OCI-LY7 (cell line): ENCODE results near the gene UBQLN1. TPM values are rescaled to one million over a fixed set of nuclear protein-coding genes. Genes with fewer than 3 reads are reported as not detected.

Source experiments
- BruUV-seq: library from RNA; stranded (reverse); fragments of 400-500 nt; replicated peaks from 2 replicates; lab custom pipeline; 2021; lab: Mats Ljungman, UMichigan
- CTCF ChIA-PET: fragments of 300-600 bp; sonication (Branson Sonifier 250); formaldehyde crosslinking; loops from one replicate; lab custom pipeline; 2022; ENCODE audit warnings: antibody characterized with exemption; ENCODE audit not compliant: unreplicated experiment; lab: Charles Lee
- POLR2A ChIA-PET: fragments of 300-600 bp; sonication (Branson Sonifier 250); formaldehyde crosslinking; loops from one replicate; lab custom pipeline; 2022; ENCODE audit warnings: antibody characterized with exemption; lab: Charles Lee
- DNase-seq: peaks from one replicate; pipeline ENCODE4 v3.0.0-alpha.2; 2015; ENCODE audit warnings: low spot score
- H2AFZ ChIP-seq: fragments of 200-600 bp; sonication (generic), shearing (Covaris generic); 2 replicates; pipeline ENCODE4 v1.6.1; 2014; ENCODE audit warnings: mild to moderate bottlenecking, antibody characterized with exemption, low read length, moderate library complexity
- H3K27ac ChIP-seq: fragments of 200-600 bp; sonication (generic); 2 replicates; pipeline ENCODE4 v1.5.1; 2014; ENCODE audit warnings: mixed run types, low read depth, mild to moderate bottlenecking, moderate library complexity, low read length, inconsistent platforms; ENCODE audit not compliant: poor library complexity, severe bottlenecking
- H3K36me3 ChIP-seq: fragments of 200-600 bp; sonication (generic); 2 replicates; pipeline ENCODE4 v1.6.1; 2014; ENCODE audit warnings: mild to moderate bottlenecking, antibody characterized with exemption, low read length, moderate library complexity, mixed read lengths; ENCODE audit not compliant: insufficient read depth
- H3K4me1 ChIP-seq: fragments of 200-600 bp; sonication (generic); 2 replicates; pipeline ENCODE4 v1.5.1; 2014; ENCODE audit warnings: mild to moderate bottlenecking, low read length; ENCODE audit not compliant: insufficient read depth, poor library complexity, severe bottlenecking
- H3K4me2 ChIP-seq: fragments of 200-600 bp; sonication (generic); 2 replicates; pipeline ENCODE4 v1.6.1; 2014; ENCODE audit warnings: mild to moderate bottlenecking, low read length
- H3K4me3 ChIP-seq: fragments of 200-600 bp; sonication (generic); 2 replicates; pipeline ENCODE4 v1.5.1; 2014; ENCODE audit warnings: mild to moderate bottlenecking, low read depth, low read length; ENCODE audit not compliant: poor library complexity, severe bottlenecking
- H3K79me2 ChIP-seq: fragments of 200-600 bp; sonication (generic); 2 replicates; pipeline ENCODE4 v1.6.1; 2016; ENCODE audit warnings: low read depth, mild to moderate bottlenecking, low read length, moderate library complexity, mixed read lengths; ENCODE audit not compliant: insufficient read depth
- H3K9me2 ChIP-seq: fragments of 200-600 bp; sonication (generic); 2 replicates; pipeline ENCODE4 v1.6.1; 2016; ENCODE audit warnings: mild to moderate bottlenecking, low read length, mixed read lengths; ENCODE audit not compliant: insufficient read depth
- H3K9me3 ChIP-seq: fragments of 200-600 bp; sonication (generic); 2 replicates; pipeline ENCODE4 v1.6.1; 2014; ENCODE audit warnings: mild to moderate bottlenecking, mixed run types, low read length, mixed read lengths
- H4K20me1 ChIP-seq: fragments of 200-600 bp; sonication (generic); 2 replicates; pipeline ENCODE4 v1.6.1; 2014; ENCODE audit warnings: mild to moderate bottlenecking, antibody characterized with exemption, low read length, moderate library complexity, mixed read lengths; ENCODE audit not compliant: insufficient read depth
- CTCF ChIP-seq: fragments of 200-600 bp; sonication (generic); conservative IDR thresholded peaks from 2 replicates; pipeline ENCODE4 v1.5.1; 2014; ENCODE audit warnings: mild to moderate bottlenecking, antibody characterized with exemption, low read length, moderate library complexity, mixed read lengths
- EZH2phosphoT487 ChIP-seq: fragments of 200-600 bp; sonication (generic); IDR thresholded peaks from 2 replicates; pipeline ENCODE4 v1.6.1; 2018; ENCODE audit warnings: low read depth, borderline replicate concordance, mild to moderate bottlenecking, mixed run types, antibody characterized with exemption, low read length, moderate library complexity, mixed read lengths
- intact Hi-C: fragments of 100-400 bp; cut with micrococcal nuclease; formaldehyde crosslinking; loops from one replicate; pipeline ENCODE4 v1.10.0; 2022; ENCODE audit not compliant: unreplicated experiment
- total RNA-seq, 2 experiments: library from RNA; depleted of rRNA in 1 of 2; stranded (reverse); fragments of >200 nt in 1 of 2; shearing (Covaris generic) in 1 of 2; gene quantifications; 2 replicates each; pipeline ENCODE4 v1.2.3, GENCODE V29; 2014 to 2022

UBQLN1 gene
- total RNA-seq, 2 experiments from 2014 or later: 115 to 179 TPM

- no peaks in the 10 kb centered on the region for H3K9me2 ChIP-seq
- peaks cover 6% of the 10 kb centered on the region; the same call in 1 of the 2 replicates for H3K36me3 ChIP-seq
- TF ChIP-seq CTCF: no peak
- TF ChIP-seq EZH2phosphoT487: no peak
- H3K27ac ChIP-seq: no peak overlapping the region
- no peaks in the 10 kb centered on the region for H3K4me1 ChIP-seq
- H2AFZ ChIP-seq: no peak overlapping the region
- POLR2A ChIA-PET: interaction anchor here (1.1 to 1.5 kb wide), 4 partner anchors 9 to 68 kb away, joined by 5 to 12 read pairs (median 5); no protein-coding TSS in a partner anchor
- no peak overlapping the region for H3K4me3 ChIP-seq
- CTCF ChIA-PET: no interaction called here
- no peak for DNase-seq
- intact Hi-C loops: no loop called here
- H3K79me2 ChIP-seq: no peaks in the 10 kb centered on the region
- H3K4me2 ChIP-seq: no peak overlapping the region
- no TSS peak for BruUV-seq
- no peaks in the 10 kb centered on the region for H3K9me3 ChIP-seq
- no peaks in the 10 kb centered on the region for H4K20me1 ChIP-seq
Measured at GRCh38 chr9:83633255-83633654, 74.5 kb downstream of the UBQLN1 start.

GRCh38 chr9:83630938-83631457 lies 76.8 kb downstream of the UBQLN1 start:
- intact Hi-C loops: no loop called here
- Histone ChIP-seq H3K79me2 (no peaks in the 10 kb centered on the region), H4K20me1 (no peaks in the 10 kb centered on the region), H3K4me1 (no peaks in the 10 kb centered on the region), H3K9me3 (no peaks in the 10 kb centered on the region), H3K9me2 (no peaks in the 10 kb centered on the region), H3K4me3 (no peak overlapping the region), H3K4me2 (no peak overlapping the region), H2AFZ (no peak overlapping the region), H3K36me3 (peaks cover 4% of the 10 kb centered on the region; the same call in 1 of the 2 replicates), H3K27ac (no peak overlapping the region)
- CTCF ChIA-PET: interaction anchor here (0.6 kb wide), 1 partner anchor 69 kb away, joined by 3 read pairs; no protein-coding TSS in a partner anchor
- DNase-seq: no peak
- BruUV-seq: no TSS peak
- no peak for TF ChIP-seq CTCF
- no peak for TF ChIP-seq EZH2phosphoT487
- POLR2A ChIA-PET: no interaction called here

DNA sequence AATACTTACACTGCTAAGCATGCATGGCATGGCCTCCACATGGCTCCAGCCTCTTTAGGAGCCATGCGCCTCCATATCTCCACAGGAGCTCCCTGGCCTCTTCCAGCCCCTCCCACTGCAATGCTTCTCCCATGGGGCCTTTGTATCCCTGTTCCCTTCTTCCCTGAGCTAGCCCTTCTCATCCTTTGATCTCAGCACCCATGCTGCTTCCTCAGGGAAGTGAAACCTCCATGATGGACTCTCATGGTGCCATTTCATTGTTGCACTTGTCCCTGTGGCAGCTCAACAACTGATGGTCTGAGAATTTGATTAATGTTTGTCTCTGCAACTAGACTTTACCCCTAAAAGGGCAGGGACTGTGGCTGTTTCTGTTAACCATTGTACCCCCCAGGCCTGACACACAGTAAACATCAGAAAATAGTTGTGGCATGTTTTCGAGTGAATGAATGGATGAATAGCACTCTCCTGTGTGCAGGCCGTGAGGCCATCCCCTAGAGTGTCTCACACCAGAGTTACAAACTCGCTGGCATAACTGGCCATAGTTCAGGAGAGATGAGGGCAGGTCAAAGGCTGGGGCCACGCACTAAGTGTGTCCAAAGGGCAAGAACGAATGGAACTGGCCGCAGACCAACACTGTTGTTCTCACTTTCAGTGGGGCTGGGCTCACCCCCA lies 78.2 kb downstream of the UBQLN1 start:
- Histone ChIP-seq H3K4me2 (no peak overlapping the region), H3K36me3 (peaks cover 4% of the 10 kb centered on the region; the same call in 1 of the 2 replicates), H3K27ac (no peak overlapping the region), H3K79me2 (no peaks in the 10 kb centered on the region), H4K20me1 (no peaks in the 10 kb centered on the region), H3K9me2 (no peaks in the 10 kb centered on the region), H3K4me3 (no peak overlapping the region), H3K9me3 (no peaks in the 10 kb centered on the region), H2AFZ (no peak overlapping the region), H3K4me1 (no peaks in the 10 kb centered on the region)
- intact Hi-C loops: no loop called here
- DNase-seq: no peak
- CTCF ChIA-PET: no interaction called here
- POLR2A ChIA-PET: interaction anchor here (1.3 to 1.5 kb wide), 2 partner anchors 8 to 11 kb away, joined by 3 read pairs; no protein-coding TSS in a partner anchor
- BruUV-seq: no TSS peak
- no peak for TF ChIP-seq EZH2phosphoT487
- no peak for TF ChIP-seq CTCF
